RWPE2 (cell line): ENCODE measurements around the gene CCDC57.

Source experiments
- ATAC-seq: fragments of 200-7000 bp; cut with Tn5 transposase; 3 replicates; pipeline ENCODE4 v1.9.1; 2021; ENCODE audit warnings: low read depth
- DNase-seq: peaks from one replicate; pipeline ENCODE4 v3.0.0-alpha.2; 2020; ENCODE audit warnings: low spot score
- H3K27ac ChIP-seq: fragments of 450-650 bp; 2 replicates; pipeline ENCODE4 v1.5.1; 2017; ENCODE audit warnings: mild to moderate bottlenecking; ENCODE audit not compliant: poor library complexity, severe bottlenecking
- H3K27me3 ChIP-seq: fragments of 250-450 bp; sonication (Bioruptor Pico); 2 replicates; pipeline ENCODE4 v1.5.1; 2021; ENCODE audit warnings: mild to moderate bottlenecking, moderate library complexity; ENCODE audit not compliant: insufficient read depth, poor library complexity, severe bottlenecking
- H3K36me3 ChIP-seq: fragments of 250-450 bp; sonication (Bioruptor Pico); 2 replicates; pipeline ENCODE4 v1.5.1; 2020; ENCODE audit warnings: low read depth, mild to moderate bottlenecking, moderate library complexity
- H3K4me1 ChIP-seq: fragments of 250-450 bp; sonication (Bioruptor Pico); 2 replicates; pipeline ENCODE4 v1.5.1; 2021; ENCODE audit warnings: mild to moderate bottlenecking, moderate library complexity; ENCODE audit not compliant: insufficient read depth, poor library complexity, severe bottlenecking
- H3K4me3 ChIP-seq: fragments of 250-450 bp; sonication (Bioruptor Pico); 2 replicates; pipeline ENCODE4 v1.5.1; 2021; ENCODE audit warnings: mild to moderate bottlenecking, moderate library complexity; ENCODE audit not compliant: severe bottlenecking
- H3K9me3 ChIP-seq: fragments of 250-450 bp; sonication (Bioruptor Pico); 2 replicates; pipeline ENCODE4 v1.5.1; 2021; ENCODE audit warnings: mild to moderate bottlenecking, moderate library complexity; ENCODE audit not compliant: severe bottlenecking
- CTCF ChIP-seq: fragments of 450-650 bp; IDR thresholded peaks from one replicate; pipeline ENCODE4 v1.5.1; 2017; ENCODE audit warnings: mild to moderate bottlenecking, moderate library complexity; ENCODE audit not compliant: poor library complexity, severe bottlenecking

CCDC57 gene

GRCh38 chr17:82219753-82220709 lies 7.4 kb upstream of the CCDC57 start:
- ATAC-seq (no peak), DNase-seq (no peak)
- H3K36me3 ChIP-seq, result no peaks in the 10 kb centered on the region
- no peak overlapping the region for H3K4me3 ChIP-seq
- no peak for TF ChIP-seq CTCF
- H3K9me3 ChIP-seq, result no peaks in the 10 kb centered on the region
- peak overlapping the region; percentile 98 for H3K27ac ChIP-seq
- peaks cover 25% of the 10 kb centered on the region for H3K4me1 ChIP-seq
- H3K27me3 ChIP-seq, result no peaks in the 10 kb centered on the region

GRCh38 chr17:82219083-82219482 lies 6.4 kb upstream of the CCDC57 start:
- Histone ChIP-seq H3K36me3 (no peaks in the 10 kb centered on the region), H3K4me3 (no peak overlapping the region), H3K27ac (peak overlapping the region; percentile 98), H3K4me1 (peaks cover 27% of the 10 kb centered on the region), H3K27me3 (no peaks in the 10 kb centered on the region), H3K9me3 (no peaks in the 10 kb centered on the region)
- no peak for TF ChIP-seq CTCF
- ATAC-seq, result no peak
- DNase-seq, result no peak

GRCh38 chr17:82218349-82219075 lies 5.9 kb upstream of the CCDC57 start:
- Histone ChIP-seq H3K27me3 (no peaks in the 10 kb centered on the region), H3K9me3 (no peaks in the 10 kb centered on the region), H3K4me1 (peaks cover 28% of the 10 kb centered on the region), H3K36me3 (no peaks in the 10 kb centered on the region), H3K4me3 (no peak overlapping the region), H3K27ac (peak overlapping the region; percentile 98)
- no peak for TF ChIP-seq CTCF
- ATAC-seq (no peak), DNase-seq (peak; percentile 69)

GRCh38 chr17:82217530-82218204 lies 5.0 kb upstream of the CCDC57 start:
- Histone ChIP-seq H3K9me3 (no peaks in the 10 kb centered on the region), H3K4me1 (peaks cover 28% of the 10 kb centered on the region), H3K4me3 (no peak overlapping the region), H3K27me3 (no peaks in the 10 kb centered on the region), H3K36me3 (no peaks in the 10 kb centered on the region), H3K27ac (peak overlapping the region; percentile 98)
- TF ChIP-seq CTCF, result no peak
- peak; percentile 97 for DNase-seq
- peak; percentile 45 for ATAC-seq
